ENCODE results near the gene CTDSPL.

The CTDSPL gene

DNA sequence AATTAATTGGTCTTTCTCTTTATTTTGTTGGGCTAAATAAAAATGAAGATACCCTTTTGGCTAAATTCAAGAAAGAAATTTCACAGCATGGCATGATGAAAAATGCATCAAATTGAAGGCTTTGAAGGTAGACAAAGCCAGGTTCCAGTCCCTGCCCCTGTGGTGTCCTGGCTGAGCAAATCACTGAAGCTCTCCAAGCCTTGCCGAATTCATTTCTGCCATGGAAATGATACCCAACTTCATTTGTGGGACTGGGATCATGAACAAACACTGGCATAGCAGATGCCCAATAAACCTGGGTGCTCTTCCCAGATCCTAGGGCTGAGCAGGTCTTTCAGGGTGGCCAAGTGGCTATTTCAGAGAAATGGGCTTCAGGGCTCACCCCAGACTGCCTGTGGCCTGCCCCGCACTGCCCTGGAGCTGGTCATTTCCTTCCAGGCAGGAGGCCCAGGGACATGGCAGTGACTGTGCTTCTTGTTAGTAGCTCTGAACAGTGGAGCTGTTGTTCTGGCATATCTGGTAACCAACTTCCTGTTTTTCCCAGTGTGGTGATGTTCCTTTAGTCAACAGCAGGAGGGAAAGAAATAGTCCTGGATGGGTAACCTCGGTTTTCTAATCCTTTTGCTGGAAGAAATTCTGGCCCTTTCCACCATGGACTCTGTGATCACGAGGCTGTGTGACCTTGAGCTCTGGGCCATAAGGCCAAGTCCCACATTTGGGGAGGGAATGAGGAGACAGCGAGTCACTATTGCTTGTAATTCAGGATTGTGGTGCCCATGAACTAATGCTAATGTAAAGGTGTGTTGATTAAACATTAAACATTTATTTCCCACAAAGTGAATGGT, 47.6 kb downstream of the CTDSPL start:
- H3K36me3 ChIP-seq (ENCODE audit: control insufficient read depth, insufficient read depth, low read length), result no peaks in the 10 kb centered on the region
- H3K4me1 ChIP-seq (ENCODE audit: control insufficient read depth, insufficient read depth, low read length, poor library complexity, severe bottlenecking), result no peaks in the 10 kb centered on the region
- H3K4me3 ChIP-seq (ENCODE audit: insufficient read depth, low read depth, low read length, poor library complexity, severe bottlenecking), result no peak overlapping the region
- no peak overlapping the region for H3K27ac ChIP-seq (ENCODE audit: insufficient read depth, low read length, poor library complexity, severe bottlenecking)
- no peaks in the 10 kb centered on the region for H3K27me3 ChIP-seq (replicated peaks; ENCODE audit: control insufficient read depth, insufficient read depth, low read length, poor library complexity, severe bottlenecking)
- no peak for DNase-seq
- H3K9me3 ChIP-seq (ENCODE audit: control insufficient read depth, low read length), result no peaks in the 10 kb centered on the region

DNA sequence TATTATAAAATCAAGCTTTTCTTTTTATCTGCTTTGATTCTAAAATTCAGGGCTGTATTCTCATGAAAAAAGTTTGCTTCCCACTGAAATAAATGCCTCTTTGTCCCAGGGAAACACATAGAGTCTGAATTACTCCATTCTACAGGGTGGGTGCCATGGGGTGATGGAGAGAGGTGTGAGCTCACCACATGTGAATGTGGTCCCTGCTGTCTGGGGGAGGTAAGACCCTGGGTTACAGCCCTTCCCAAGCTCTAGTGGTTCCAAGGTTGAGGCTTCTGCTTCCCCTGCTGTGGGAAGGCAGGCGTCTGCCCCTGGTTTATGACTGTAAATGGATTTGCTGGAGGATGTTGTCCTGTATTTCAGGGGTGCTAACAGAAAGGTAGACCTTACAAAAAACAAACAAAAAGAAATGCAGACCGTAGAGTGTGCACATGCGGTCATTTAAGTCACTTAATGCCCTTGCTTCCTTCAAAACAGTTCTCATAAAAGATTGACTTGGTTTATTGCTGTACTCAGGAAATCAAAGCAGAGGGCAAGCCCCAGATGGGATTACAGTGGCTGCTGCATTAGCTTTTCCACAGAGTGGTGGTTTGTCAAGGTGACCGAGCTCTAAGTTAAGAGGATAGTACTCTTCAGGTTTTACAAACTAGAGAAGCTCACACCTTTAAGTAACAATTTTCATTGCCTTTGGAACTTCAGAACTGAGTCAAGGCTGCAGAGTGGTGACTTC, 49.2 kb downstream of the CTDSPL start:
- Histone ChIP-seq H3K4me1 (ENCODE audit: control insufficient read depth, insufficient read depth, low read length, poor library complexity, severe bottlenecking) (no peaks in the 10 kb centered on the region), H3K4me3 (ENCODE audit: insufficient read depth, low read depth, low read length, poor library complexity, severe bottlenecking) (no peak overlapping the region)

DNA sequence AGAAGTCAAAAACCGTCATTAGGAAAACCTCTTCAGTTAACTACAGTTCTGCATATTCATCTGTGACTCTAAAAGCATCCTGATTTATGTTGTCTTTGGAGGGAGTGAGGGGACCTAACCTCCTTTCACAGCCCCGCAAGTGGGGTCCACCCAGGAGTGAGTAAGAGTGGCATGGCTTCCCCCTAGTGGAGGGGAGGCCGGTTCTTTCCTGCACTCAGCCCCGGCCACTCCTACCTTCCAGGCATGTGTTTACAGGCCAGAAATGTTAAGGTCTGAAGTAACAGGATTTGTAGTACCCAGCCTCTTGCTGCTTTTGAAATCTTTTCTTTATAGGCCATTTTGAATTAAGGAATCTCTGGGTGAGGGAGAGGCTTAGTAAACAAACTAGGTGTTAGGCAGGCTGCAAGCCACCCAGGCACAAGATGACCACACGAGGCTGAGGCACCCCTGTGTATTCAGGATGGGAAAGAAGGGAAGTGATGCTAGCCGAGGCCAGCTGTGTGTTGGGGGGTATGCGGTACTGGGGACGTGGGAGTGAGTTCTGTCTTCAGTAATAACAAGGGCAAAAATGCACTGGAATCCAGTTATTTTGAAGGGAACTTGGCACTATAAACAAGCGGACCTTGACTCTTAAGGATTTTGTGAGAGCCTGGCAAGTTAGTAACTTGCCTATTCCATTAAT, 50.5 kb downstream of the CTDSPL start:
- Histone ChIP-seq H3K27ac (ENCODE audit: insufficient read depth, low read length, poor library complexity, severe bottlenecking) (no peak overlapping the region), H3K4me1 (ENCODE audit: control insufficient read depth, insufficient read depth, low read length, poor library complexity, severe bottlenecking) (no peaks in the 10 kb centered on the region), H3K9me3 (ENCODE audit: control insufficient read depth, low read length) (no peaks in the 10 kb centered on the region), H3K27me3 (replicated peaks; ENCODE audit: control insufficient read depth, insufficient read depth, low read length, poor library complexity, severe bottlenecking) (no peaks in the 10 kb centered on the region), H3K4me3 (ENCODE audit: insufficient read depth, low read depth, low read length, poor library complexity, severe bottlenecking) (no peak overlapping the region), H3K36me3 (ENCODE audit: control insufficient read depth, insufficient read depth, low read length) (no peaks in the 10 kb centered on the region)
- no peak for DNase-seq

More for the DNA sequence above, 49.2 kb downstream of the CTDSPL start:
- H3K36me3 ChIP-seq (ENCODE audit: control insufficient read depth, insufficient read depth, low read length), result no peaks in the 10 kb centered on the region
- H3K27ac ChIP-seq (ENCODE audit: insufficient read depth, low read length, poor library complexity, severe bottlenecking), result no peak overlapping the region
- no peaks in the 10 kb centered on the region for H3K9me3 ChIP-seq (ENCODE audit: control insufficient read depth, low read length)
- H3K27me3 ChIP-seq (replicated peaks; ENCODE audit: control insufficient read depth, insufficient read depth, low read length, poor library complexity, severe bottlenecking), result no peaks in the 10 kb centered on the region
- no peak for DNase-seq

DNA sequence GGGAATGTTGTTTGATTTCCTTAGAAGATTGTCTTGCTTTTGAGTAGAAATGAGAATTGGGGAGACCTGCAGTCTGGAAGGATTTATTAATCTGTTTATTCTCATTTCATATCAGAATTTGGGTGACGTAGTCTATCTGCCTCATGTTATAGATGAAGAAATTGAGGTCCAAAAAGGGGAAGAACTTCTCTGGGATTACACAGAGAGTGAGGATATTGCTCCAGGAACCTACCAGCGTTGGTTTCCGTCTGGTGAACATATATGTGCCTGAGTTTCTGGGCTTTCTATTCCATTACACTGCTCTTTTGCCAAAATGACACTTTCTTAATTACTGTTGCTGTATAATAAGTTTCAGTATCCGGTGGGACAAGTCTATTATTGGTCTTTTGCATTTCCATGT, 51.8 kb downstream of the CTDSPL start:
- no peak for DNase-seq
- no peak overlapping the region for H3K27ac ChIP-seq (ENCODE audit: insufficient read depth, low read length, poor library complexity, severe bottlenecking)

DNA sequence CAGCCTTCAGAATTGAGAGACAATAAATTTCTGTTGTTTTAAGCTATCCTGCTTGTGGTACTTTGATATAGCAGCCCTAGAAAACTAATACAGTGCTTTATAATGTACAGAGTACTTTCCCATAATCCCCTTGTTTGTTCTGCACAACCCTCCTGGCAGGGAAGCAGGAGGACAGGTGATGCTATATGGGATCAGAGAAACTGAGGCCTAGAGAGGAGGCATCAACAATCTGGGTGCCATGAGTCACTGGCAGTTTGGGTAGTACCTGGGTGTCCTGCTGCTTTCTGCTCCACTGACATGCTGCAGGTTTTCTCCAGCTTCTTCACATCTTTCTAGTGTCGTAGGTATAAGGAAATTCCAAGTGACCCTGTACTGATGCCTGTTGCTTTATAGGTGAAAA, 55.0 kb downstream of the CTDSPL start:
- H3K27ac ChIP-seq (ENCODE audit: insufficient read depth, low read length, poor library complexity, severe bottlenecking), result no peak overlapping the region
- H3K4me1 ChIP-seq (ENCODE audit: control insufficient read depth, insufficient read depth, low read length, poor library complexity, severe bottlenecking), result no peaks in the 10 kb centered on the region
- no peaks in the 10 kb centered on the region for H3K36me3 ChIP-seq (ENCODE audit: control insufficient read depth, insufficient read depth, low read length)
- DNase-seq, result no peak
- no peak overlapping the region for H3K4me3 ChIP-seq (ENCODE audit: insufficient read depth, low read depth, low read length, poor library complexity, severe bottlenecking)
- no peaks in the 10 kb centered on the region for H3K27me3 ChIP-seq (replicated peaks; ENCODE audit: control insufficient read depth, insufficient read depth, low read length, poor library complexity, severe bottlenecking)
- H3K9me3 ChIP-seq (ENCODE audit: control insufficient read depth, low read length), result no peaks in the 10 kb centered on the region

More for the DNA sequence above, 51.8 kb downstream of the CTDSPL start:
- Histone ChIP-seq H3K4me3 (ENCODE audit: insufficient read depth, low read depth, low read length, poor library complexity, severe bottlenecking) (no peak overlapping the region), H3K9me3 (ENCODE audit: control insufficient read depth, low read length) (no peaks in the 10 kb centered on the region), H3K36me3 (ENCODE audit: control insufficient read depth, insufficient read depth, low read length) (no peaks in the 10 kb centered on the region), H3K27me3 (replicated peaks; ENCODE audit: control insufficient read depth, insufficient read depth, low read length, poor library complexity, severe bottlenecking) (no peaks in the 10 kb centered on the region), H3K4me1 (ENCODE audit: control insufficient read depth, insufficient read depth, low read length, poor library complexity, severe bottlenecking) (no peaks in the 10 kb centered on the region)

DNA sequence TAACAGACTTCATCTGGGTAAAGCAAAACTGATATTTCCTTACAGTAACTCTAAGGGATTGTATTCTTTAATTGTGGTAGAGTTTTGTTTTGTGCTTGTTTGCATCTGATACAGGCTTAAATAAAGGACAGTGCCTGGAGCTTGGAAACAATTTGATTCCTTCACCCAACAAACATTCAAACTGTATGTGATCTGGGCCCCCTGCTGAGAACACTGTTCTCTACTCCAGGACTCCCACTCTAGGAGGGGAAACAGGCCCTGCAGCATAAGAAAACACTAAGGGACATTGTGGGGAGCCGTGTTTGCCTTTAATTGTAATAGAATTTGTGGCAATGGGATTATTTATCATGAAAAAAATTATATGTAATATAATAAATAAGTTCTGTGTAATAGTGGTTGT, 56.9 kb downstream of the CTDSPL start:
- H3K36me3 ChIP-seq (ENCODE audit: control insufficient read depth, insufficient read depth, low read length), result no peaks in the 10 kb centered on the region
- H3K4me1 ChIP-seq (ENCODE audit: control insufficient read depth, insufficient read depth, low read length, poor library complexity, severe bottlenecking), result no peaks in the 10 kb centered on the region
- H3K27ac ChIP-seq (ENCODE audit: insufficient read depth, low read length, poor library complexity, severe bottlenecking), result no peak overlapping the region
- no peaks in the 10 kb centered on the region for H3K27me3 ChIP-seq (replicated peaks; ENCODE audit: control insufficient read depth, insufficient read depth, low read length, poor library complexity, severe bottlenecking)
- H3K9me3 ChIP-seq (ENCODE audit: control insufficient read depth, low read length), result no peaks in the 10 kb centered on the region
- no peak for DNase-seq
- no peak overlapping the region for H3K4me3 ChIP-seq (ENCODE audit: insufficient read depth, low read depth, low read length, poor library complexity, severe bottlenecking)

DNA sequence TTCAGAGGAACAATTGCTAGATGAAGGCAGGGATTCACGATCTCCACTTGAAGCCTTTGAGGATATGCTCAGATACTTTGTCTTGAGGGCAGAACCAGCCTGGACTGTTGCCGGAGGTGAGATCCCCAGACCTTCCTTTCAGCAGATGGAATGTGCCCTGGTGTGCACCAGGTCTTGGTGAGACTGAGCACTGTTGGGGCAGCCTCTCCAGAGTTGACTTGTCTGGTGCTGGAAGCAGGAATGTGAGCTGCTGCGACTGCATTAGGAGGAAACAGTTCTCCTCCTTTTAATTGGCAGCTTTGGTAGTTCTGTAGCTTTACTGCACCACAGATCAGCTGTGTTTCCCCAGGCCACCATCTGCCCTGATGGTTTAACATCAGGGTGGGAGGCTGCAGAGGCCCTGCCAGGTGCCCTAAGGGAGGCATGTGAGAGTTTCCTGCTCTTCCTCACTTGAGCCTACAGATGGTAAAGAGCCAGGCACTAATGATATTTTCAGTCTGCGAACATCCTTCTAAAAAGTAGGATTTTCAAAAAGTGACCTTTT, 58.5 kb downstream of the CTDSPL start:
- Histone ChIP-seq H3K36me3 (ENCODE audit: control insufficient read depth, insufficient read depth, low read length) (no peaks in the 10 kb centered on the region), H3K4me3 (ENCODE audit: insufficient read depth, low read depth, low read length, poor library complexity, severe bottlenecking) (no peak overlapping the region), H3K27ac (ENCODE audit: insufficient read depth, low read length, poor library complexity, severe bottlenecking) (no peak overlapping the region), H3K4me1 (ENCODE audit: control insufficient read depth, insufficient read depth, low read length, poor library complexity, severe bottlenecking) (no peaks in the 10 kb centered on the region), H3K9me3 (ENCODE audit: control insufficient read depth, low read length) (no peaks in the 10 kb centered on the region), H3K27me3 (replicated peaks; ENCODE audit: control insufficient read depth, insufficient read depth, low read length, poor library complexity, severe bottlenecking) (no peaks in the 10 kb centered on the region)
- DNase-seq, result no peak

DNA sequence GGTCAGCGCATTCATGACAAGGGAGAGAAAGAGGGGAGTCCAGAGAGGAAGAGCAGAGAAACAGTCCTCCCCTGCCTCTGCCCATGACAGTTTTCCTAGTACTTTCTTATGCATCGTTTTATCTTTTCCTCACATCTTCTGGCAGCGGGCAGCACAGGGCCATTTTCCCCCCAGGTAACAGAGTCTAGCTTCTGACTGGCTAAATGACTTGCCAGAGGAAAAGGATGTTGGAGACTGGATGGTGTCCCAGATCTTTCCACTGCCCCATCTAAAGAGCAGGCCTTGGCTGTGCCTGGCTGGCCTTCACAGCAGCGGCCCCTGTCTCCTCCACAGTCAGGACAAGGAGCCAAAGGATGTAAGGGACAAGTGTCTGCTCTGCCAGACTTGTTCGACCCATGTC, 59.3 kb downstream of the CTDSPL start:
- Histone ChIP-seq H3K9me3 (ENCODE audit: control insufficient read depth, low read length) (no peaks in the 10 kb centered on the region), H3K27me3 (replicated peaks; ENCODE audit: control insufficient read depth, insufficient read depth, low read length, poor library complexity, severe bottlenecking) (no peaks in the 10 kb centered on the region), H3K36me3 (ENCODE audit: control insufficient read depth, insufficient read depth, low read length) (no peaks in the 10 kb centered on the region), H3K27ac (ENCODE audit: insufficient read depth, low read length, poor library complexity, severe bottlenecking) (no peak overlapping the region), H3K4me1 (ENCODE audit: control insufficient read depth, insufficient read depth, low read length, poor library complexity, severe bottlenecking) (no peaks in the 10 kb centered on the region), H3K4me3 (ENCODE audit: insufficient read depth, low read depth, low read length, poor library complexity, severe bottlenecking) (no peak overlapping the region)
- DNase-seq, result no peak

DNA sequence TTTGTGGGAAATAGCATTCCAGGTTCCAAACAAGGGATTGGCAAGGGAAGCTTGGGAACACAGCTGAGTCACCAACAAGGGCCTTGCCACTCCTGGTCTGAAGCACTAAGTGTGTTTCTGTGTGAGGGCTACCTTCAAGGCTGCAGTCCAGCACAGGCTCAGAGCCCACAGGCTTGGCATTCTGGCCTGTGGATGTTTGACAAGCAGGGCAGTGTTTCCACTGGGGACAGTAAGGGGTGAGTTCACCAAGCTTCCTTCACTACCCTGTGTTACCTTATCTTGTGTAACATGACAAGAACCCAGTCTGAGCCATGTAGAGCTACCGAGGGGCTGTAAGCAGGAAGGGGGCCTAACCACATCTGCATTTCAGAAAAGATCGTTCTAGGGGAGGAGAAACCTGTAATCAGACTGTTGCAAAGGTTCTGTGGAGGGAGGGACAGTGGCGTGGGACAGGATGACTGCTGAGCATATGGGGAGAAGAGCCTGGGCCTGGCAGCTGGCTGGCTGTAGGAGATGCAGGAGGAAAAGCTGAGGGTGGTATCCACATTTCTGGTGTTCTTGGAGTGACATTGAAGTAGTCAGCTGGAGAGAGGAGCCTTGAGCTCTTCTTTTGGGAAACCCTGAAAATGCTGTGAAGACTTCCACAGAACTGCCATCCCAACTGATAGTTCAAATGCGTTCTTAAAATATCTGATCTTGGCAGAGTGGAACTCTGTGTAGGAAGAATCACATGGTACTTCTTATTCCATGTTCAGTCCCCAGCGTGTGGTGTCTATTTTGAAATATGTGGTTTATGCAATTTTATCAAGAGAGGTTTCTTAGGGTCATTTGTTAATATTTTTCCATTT, 61.3 kb downstream of the CTDSPL start:
- DNase-seq, result no peak
- Histone ChIP-seq H3K4me3 (ENCODE audit: insufficient read depth, low read depth, low read length, poor library complexity, severe bottlenecking) (no peak overlapping the region), H3K9me3 (ENCODE audit: control insufficient read depth, low read length) (no peaks in the 10 kb centered on the region), H3K27me3 (replicated peaks; ENCODE audit: control insufficient read depth, insufficient read depth, low read length, poor library complexity, severe bottlenecking) (no peaks in the 10 kb centered on the region), H3K27ac (ENCODE audit: insufficient read depth, low read length, poor library complexity, severe bottlenecking) (no peak overlapping the region), H3K36me3 (ENCODE audit: control insufficient read depth, insufficient read depth, low read length) (no peaks in the 10 kb centered on the region), H3K4me1 (ENCODE audit: control insufficient read depth, insufficient read depth, low read length, poor library complexity, severe bottlenecking) (no peaks in the 10 kb centered on the region)

All from effector memory CD4-positive, alpha-beta T cell (primary cell).